Fibroblast of villous mesenchyme (primary cell): ENCODE results near the gene STX8. TPM values are rescaled to one million over a fixed set of nuclear protein-coding genes. Genes with fewer than 3 reads are reported as not detected.

Source experiments
- DNase-seq: peaks from one replicate; pipeline ENCODE4 v3.0.0-alpha.2; 2010; ENCODE audit warnings: low read depth
- H3K4me3 ChIP-seq: 2 replicates; pipeline ENCODE4 v1.5.1; 2011; ENCODE audit warnings: low read depth, mild to moderate bottlenecking, low read length
- CTCF ChIP-seq: IDR thresholded peaks from 2 replicates; pipeline ENCODE4 v1.5.1; 2012; ENCODE audit warnings: low read depth, mild to moderate bottlenecking, low read length; ENCODE audit not compliant: insufficient read depth
- small RNA-seq: library from RNA; depleted of rRNA; stranded (forward); fragments of <200 nt; gene quantifications from one replicate; pipeline ENCODE3, GENCODE V24; 2012
- total RNA-seq: library from RNA; depleted of rRNA; stranded (reverse); fragments of >200 nt; gene quantifications from 2 replicates; pipeline ENCODE4 v1.2.3, GENCODE V29; 2012

Gene STX8
- total RNA-seq, 1 donor, result 91.1 TPM

GRCh38 chr17:9205520-9206409 is 369.9 kb downstream of the STX8 start:
- DNase-seq, result no peak
- TF ChIP-seq CTCF, result no peak
- no peak overlapping the region for H3K4me3 ChIP-seq

- no peak overlapping the region for H3K4me3 ChIP-seq
- TF ChIP-seq CTCF, result no peak
- no peak for DNase-seq
Observed at GRCh38 chr17:9204637-9205329, 370.8 kb downstream of the STX8 start.

- no peak for TF ChIP-seq CTCF
Observed at GRCh38 chr17:9203771-9204425, 371.7 kb downstream of the STX8 start.

GRCh38 chr17:9202532-9202931 is 373.1 kb downstream of the STX8 start:
- no peak for TF ChIP-seq CTCF
- no peak overlapping the region for H3K4me3 ChIP-seq
- DNase-seq, result no peak

More at GRCh38 chr17:9203771-9204425, 371.7 kb downstream of the STX8 start:
- no peak for DNase-seq
- H3K4me3 ChIP-seq, result no peak overlapping the region

- H3K4me3 ChIP-seq, result no peak overlapping the region
- no peak for TF ChIP-seq CTCF
- no peak for DNase-seq
Observed at GRCh38 chr17:9200699-9201359, 374.8 kb downstream of the STX8 start.

Small RNA genes lying within 50 kb of the gene (small RNA-seq; reads per million reads assigned to genes)
- gene AC005695.3, result not detected

Other genes with a start within 250 kb of the STX8 start
- gene CFAP52, start 822 bp upstream of the STX8 start, total RNA-seq, result 0.43 TPM in 1 of 2 replicates, not detected in the other
- gene USP43, start 69.7 kb upstream of the STX8 start, total RNA-seq, result not detected in 2 replicates
- gene DHRS7C, start 215.8 kb upstream of the STX8 start, total RNA-seq, result not detected in 2 replicates
- not detected in 2 replicates for gene GSG1L2, start 246.3 kb upstream of the STX8 start, total RNA-seq